Endothelial cell of umbilical vein (primary cell): ENCODE data around the gene SPG7. TPM values are rescaled to one million over a fixed set of nuclear protein-coding genes. Genes with fewer than 3 reads are reported as not detected.

ENCODE experiments used
- BruUV-seq: library from RNA; stranded (reverse); fragments of 400-500 nt; replicated peaks from 2 replicates; lab custom pipeline; 2021; lab: Mats Ljungman, UMichigan
- CTCF ChIA-PET: fragments of 300-600, 350-600 bp; sonication (Branson Sonifier 250); formaldehyde crosslinking; loops from one replicate; lab custom pipeline; 2021; ENCODE audit warnings: antibody characterized with exemption, inconsistent platforms; lab: Charles Lee
- POLR2A ChIA-PET: fragments of 300-600, 350-600 bp; sonication (Branson Sonifier 250); formaldehyde crosslinking; loops from one replicate; lab custom pipeline; 2021; ENCODE audit warnings: antibody characterized with exemption, inconsistent platforms; lab: Charles Lee
- DNase-seq: peaks from one replicate; pipeline ENCODE4 v3.0.0-alpha.2; 2011; ENCODE audit warnings: low read depth, low spot score
- FAIRE-seq: peaks from 2 replicates; lab custom pipeline; 2011; peaks lifted over from hg19 to GRCh38; lab: Jason Lieb, UNC
- H2AFZ ChIP-seq: 2 replicates; pipeline ENCODE4 v1.6.0; 2012; ENCODE audit warnings: low read depth, low read length, control low read depth, inconsistent platforms
- H3K27ac ChIP-seq: 2 replicates; pipeline ENCODE4 v1.5.1; 2011; ENCODE audit warnings: low read depth, mild to moderate bottlenecking, control low read depth, low read length, moderate library complexity; ENCODE audit not compliant: insufficient read depth
- H3K27me3 ChIP-seq, 2 experiments: 2 replicates each; pipeline versions ENCODE4 v1.6.0 to v1.6.1; 2011; ENCODE audit warnings: low read length in 2 of 2, mixed read lengths in 1 of 2; ENCODE audit not compliant: control insufficient read depth in 2 of 2, insufficient read depth in 2 of 2
- H3K36me3 ChIP-seq, 2 experiments: 2 replicates in 1 of 2; 3 replicates in 1 of 2; pipeline ENCODE4 v1.5.1; 2011; ENCODE audit warnings: low read length in 2 of 2, mild to moderate bottlenecking in 1 of 2, moderate library complexity in 1 of 2; ENCODE audit not compliant: control insufficient read depth in 2 of 2, insufficient read depth in 2 of 2; ENCODE audit errors: extremely low read depth in 1 of 2
- H3K4me1 ChIP-seq: 3 replicates; pipeline ENCODE4 v1.5.1; 2011; ENCODE audit warnings: mild to moderate bottlenecking, low read length; ENCODE audit not compliant: control insufficient read depth, insufficient read depth; ENCODE audit errors: extremely low read depth
- H3K4me2 ChIP-seq: 2 replicates; pipeline ENCODE4 v1.6.1; 2011; ENCODE audit warnings: low read length, control low read depth, mixed read lengths; ENCODE audit not compliant: insufficient read depth
- H3K4me3 ChIP-seq, 3 experiments: fragments of 200-600 bp in 1 of 3; sonication (generic), shearing (Covaris generic) in 1 of 3; replicated peaks in 1 of 3; 2 replicates each; pipeline ENCODE4 v1.5.1; 2011 to 2016; ENCODE audit warnings: control low read depth in 3 of 3, low read length in 3 of 3, mild to moderate bottlenecking in 2 of 3, inconsistent platforms in 1 of 3, low read depth in 1 of 3, moderate library complexity in 1 of 3; ENCODE audit not compliant: insufficient read depth in 1 of 3
- H3K79me2 ChIP-seq: 2 replicates; pipeline ENCODE4 v1.6.0; 2012; ENCODE audit warnings: low read length, inconsistent platforms; ENCODE audit not compliant: control insufficient read depth, insufficient read depth
- H3K9ac ChIP-seq: replicated peaks from 2 replicates; pipeline ENCODE3; 2011; ENCODE audit warnings: low read length, control low read depth; ENCODE audit not compliant: insufficient read depth; ENCODE audit errors: extremely low read depth
- H3K9me1 ChIP-seq: replicated peaks from 3 replicates; pipeline ENCODE4 v1.6.0; 2011; ENCODE audit warnings: mild to moderate bottlenecking, low read length; ENCODE audit not compliant: control insufficient read depth, insufficient read depth; ENCODE audit errors: extremely low read depth
- H3K9me3 ChIP-seq: replicated peaks from 2 replicates; pipeline ENCODE4 v1.5.1; 2012; ENCODE audit warnings: low read length, inconsistent platforms; ENCODE audit not compliant: control insufficient read depth, insufficient read depth
- H4K20me1 ChIP-seq: replicated peaks from 2 replicates; pipeline ENCODE3; 2011; ENCODE audit warnings: mild to moderate bottlenecking, low read length; ENCODE audit not compliant: control insufficient read depth, insufficient read depth; ENCODE audit errors: extremely low read depth
- EZH2 ChIP-seq: IDR thresholded peaks from 2 replicates; pipeline ENCODE4 v1.6.1; 2012; ENCODE audit warnings: borderline replicate concordance, low read depth, mild to moderate bottlenecking, moderate library complexity, low read length, inconsistent platforms; ENCODE audit not compliant: severe bottlenecking
- FOS ChIP-seq: IDR thresholded peaks from 2 replicates; pipeline ENCODE4 v1.6.1; 2011; ENCODE audit warnings: mild to moderate bottlenecking, low read length, moderate library complexity, borderline replicate concordance; ENCODE audit not compliant: insufficient read depth
- GATA2 ChIP-seq: IDR thresholded peaks from 2 replicates; pipeline ENCODE4 v1.7.0; 2011; ENCODE audit warnings: low read depth, mild to moderate bottlenecking, moderate library complexity, mixed read lengths, low read length; ENCODE audit not compliant: insufficient read length, insufficient read depth
- JUN ChIP-seq: IDR thresholded peaks from 2 replicates; pipeline ENCODE4 v1.6.1; 2011; ENCODE audit warnings: borderline replicate concordance, low read depth; ENCODE audit not compliant: insufficient read length, insufficient read depth
- MYC ChIP-seq: IDR thresholded peaks from one replicate; pipeline ENCODE4 v1.6.1; 2011; ENCODE audit warnings: mild to moderate bottlenecking, low read depth, low read length
- POLR2A ChIP-seq: IDR thresholded peaks from 2 replicates; pipeline ENCODE4 v1.6.1; 2012; ENCODE audit warnings: low read depth, mild to moderate bottlenecking, control low read depth, low read length
- POLR2AphosphoS5 ChIP-seq: IDR thresholded peaks from 2 replicates; pipeline ENCODE4 v1.6.1; 2012; ENCODE audit warnings: low read depth, mild to moderate bottlenecking, control low read depth, low read length, moderate library complexity; ENCODE audit not compliant: insufficient read depth
- dilution Hi-C: fragments of 300-500 bp; cut with MboI; formaldehyde crosslinking; loops from one replicate; pipeline ENCODE4 v1.15.0; 2019; ENCODE audit warnings: low sequenced_read_pairs; ENCODE audit not compliant: extremely low pct_ligation_motif_present
- intact Hi-C: fragments of 100-400 bp; cut with micrococcal nuclease; formaldehyde crosslinking; loops from one replicate; pipeline ENCODE4 v1.10.0; 2022
- polyA plus RNA-seq, 4 experiments: library from polyadenylated mRNA; depleted of rRNA in 3 of 4; stranded (reverse) in 3 of 4; unstranded in 1 of 4; fragments of >200 nt; gene quantifications; 2 replicates each; pipeline versions ENCODE4 v1.2.1 to v1.2.3, GENCODE V29; 2011 to 2012; ENCODE audit warnings: missing spikeins in 1 of 4
- total RNA-seq: library from RNA; stranded (reverse); gene quantifications from 2 replicates; pipeline ENCODE4 v1.2.3, GENCODE V29; 2021
- TF ChIP-seq, protein P1 (sequence below), 2 donors: IDR thresholded peaks; 1 replicate in 1 of 2; 2 replicates in 1 of 2; pipeline ENCODE4 v1.5.1; 2011; ENCODE audit warnings: low read length in 2 of 2, mild to moderate bottlenecking in 2 of 2, moderate library complexity in 2 of 2, control low read depth in 1 of 2, inconsistent platforms in 1 of 2, low read depth in 1 of 2; ENCODE audit not compliant: insufficient read depth in 1 of 2; ENCODE audit errors: extremely low read depth in 1 of 2
- TF ChIP-seq, protein P2 (sequence below): IDR thresholded peaks from 2 replicates; pipeline ENCODE4 v1.6.1; 2011; ENCODE audit not compliant: insufficient read depth, insufficient read length

The SPG7 gene
- total and polyA plus RNA-seq, 2 donors (not counting 3 experiments of a cell fraction or from before 2014, with no cell fraction given), result 90.2 to 146 TPM

DNA sequence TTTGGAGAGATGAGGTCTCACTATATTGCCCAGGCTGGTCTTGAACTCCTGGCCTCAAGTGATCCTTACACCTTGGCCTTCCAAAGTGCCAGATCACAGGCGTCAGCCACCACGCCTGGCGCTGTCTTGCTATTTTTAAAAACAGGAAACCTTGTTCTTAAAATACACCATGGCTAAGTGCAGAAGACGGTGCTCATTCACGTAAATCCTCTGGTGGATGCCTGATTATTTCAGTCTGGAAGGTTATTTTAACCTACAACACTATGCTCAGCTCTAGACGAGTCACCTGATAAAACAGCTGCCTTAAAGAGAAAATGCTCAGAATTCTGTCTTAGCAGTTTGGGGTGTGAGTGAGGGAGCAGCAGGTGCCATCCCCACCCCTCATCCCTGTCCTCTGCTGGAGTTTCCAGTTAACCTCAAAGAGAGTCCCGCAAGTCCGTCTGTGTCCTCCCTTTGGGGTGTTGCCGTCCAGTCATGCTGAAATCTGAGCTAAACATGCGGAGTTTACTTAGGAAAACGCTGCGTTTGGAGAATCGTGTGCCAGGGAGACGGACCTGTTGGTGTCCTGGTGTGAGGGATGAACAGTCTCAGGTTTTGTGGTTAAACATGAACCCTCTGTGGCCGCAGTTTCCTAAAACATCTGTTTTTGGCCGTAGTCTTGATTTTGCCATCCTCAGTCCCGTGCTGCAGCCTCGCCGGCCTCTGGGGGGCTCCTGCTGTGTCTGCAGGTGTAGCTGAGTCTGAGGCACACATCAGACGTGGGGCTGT lies 17.1 kb downstream of the SPG7 start:
- H3K4me1 ChIP-seq, result peaks cover 12% of the 10 kb centered on the region
- intact Hi-C loops (no loop called here), dilution Hi-C loops (no loop called here)
- peaks cover 9 to 30% of the 10 kb centered on the region in 2 experiments for H3K36me3 ChIP-seq
- BruUV-seq, result no TSS peak
- peaks cover 33% of the 10 kb centered on the region for H3K79me2 ChIP-seq
- no peaks in the 10 kb centered on the region for H3K27me3 ChIP-seq
- H3K27ac ChIP-seq, result no peak overlapping the region
- ChIA-PET CTCF (no interaction called here), POLR2A (no interaction called here)
- DNase-seq (no peak), FAIRE-seq (no peak)
- H3K9ac ChIP-seq, result no peak overlapping the region
- no peak overlapping the region for H3K4me2 ChIP-seq
- H3K9me1 ChIP-seq, result no peaks in the 10 kb centered on the region
- TF ChIP-seq, protein P1, sequence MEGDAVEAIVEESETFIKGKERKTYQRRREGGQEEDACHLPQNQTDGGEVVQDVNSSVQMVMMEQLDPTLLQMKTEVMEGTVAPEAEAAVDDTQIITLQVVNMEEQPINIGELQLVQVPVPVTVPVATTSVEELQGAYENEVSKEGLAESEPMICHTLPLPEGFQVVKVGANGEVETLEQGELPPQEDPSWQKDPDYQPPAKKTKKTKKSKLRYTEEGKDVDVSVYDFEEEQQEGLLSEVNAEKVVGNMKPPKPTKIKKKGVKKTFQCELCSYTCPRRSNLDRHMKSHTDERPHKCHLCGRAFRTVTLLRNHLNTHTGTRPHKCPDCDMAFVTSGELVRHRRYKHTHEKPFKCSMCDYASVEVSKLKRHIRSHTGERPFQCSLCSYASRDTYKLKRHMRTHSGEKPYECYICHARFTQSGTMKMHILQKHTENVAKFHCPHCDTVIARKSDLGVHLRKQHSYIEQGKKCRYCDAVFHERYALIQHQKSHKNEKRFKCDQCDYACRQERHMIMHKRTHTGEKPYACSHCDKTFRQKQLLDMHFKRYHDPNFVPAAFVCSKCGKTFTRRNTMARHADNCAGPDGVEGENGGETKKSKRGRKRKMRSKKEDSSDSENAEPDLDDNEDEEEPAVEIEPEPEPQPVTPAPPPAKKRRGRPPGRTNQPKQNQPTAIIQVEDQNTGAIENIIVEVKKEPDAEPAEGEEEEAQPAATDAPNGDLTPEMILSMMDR (IDR thresholded peaks at IDR 0.05; ENCODE audit: extremely low read depth in 1 of 2, insufficient read depth in 1 of 2, low read depth in 1 of 2, low read length in 2 of 2), result no peak
- TF ChIP-seq EZH2, result no peak
- H2AFZ ChIP-seq, result no peak overlapping the region
- H3K4me3 ChIP-seq, result no peak overlapping the region
- no peaks in the 10 kb centered on the region for H4K20me1 ChIP-seq
- H3K9me3 ChIP-seq, result no peaks in the 10 kb centered on the region

DNA sequence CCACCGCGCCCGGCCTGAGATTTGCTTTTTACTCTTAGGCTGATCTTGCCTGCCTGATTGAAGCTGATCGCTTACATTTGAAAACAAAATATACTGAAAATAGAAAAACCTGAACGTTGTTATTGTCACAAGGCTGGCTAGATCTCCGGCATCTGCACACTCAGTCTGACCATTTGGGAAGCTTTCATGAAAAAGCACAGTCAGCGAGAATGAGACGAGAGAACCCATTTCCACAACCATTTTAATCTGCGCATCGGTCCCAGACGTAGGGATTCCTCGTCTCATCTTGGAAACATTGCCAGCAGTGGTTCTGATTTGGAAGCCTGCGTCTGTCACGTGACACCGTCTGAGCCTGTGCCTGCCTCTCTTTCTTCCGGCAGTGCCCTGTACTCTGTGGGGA lies 20.9 kb downstream of the SPG7 start:
- no peak for TF ChIP-seq FOS
- TF ChIP-seq POLR2A, result no peak
- TF ChIP-seq JUN, result no peak
- no peak for TF ChIP-seq MYC
- TF ChIP-seq, protein P2, sequence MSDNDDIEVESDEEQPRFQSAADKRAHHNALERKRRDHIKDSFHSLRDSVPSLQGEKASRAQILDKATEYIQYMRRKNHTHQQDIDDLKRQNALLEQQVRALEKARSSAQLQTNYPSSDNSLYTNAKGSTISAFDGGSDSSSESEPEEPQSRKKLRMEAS, result no peak
- no peak for TF ChIP-seq EZH2
- no peak for TF ChIP-seq GATA2
- TF ChIP-seq POLR2AphosphoS5, result no peak
- TF ChIP-seq, protein P1 (IDR thresholded peaks at IDR 0.05; ENCODE audit: extremely low read depth in 1 of 2, insufficient read depth in 1 of 2, low read depth in 1 of 2, low read length in 2 of 2), result no peak
- Histone ChIP-seq H3K4me1 (peaks cover 15% of the 10 kb centered on the region), H3K4me3 (no peak overlapping the region), H3K9me3 (no peaks in the 10 kb centered on the region), H4K20me1 (no peaks in the 10 kb centered on the region), H3K79me2 (peaks cover 10% of the 10 kb centered on the region), H3K4me2 (no peak overlapping the region), H3K9me1 (no peaks in the 10 kb centered on the region), H2AFZ (no peak overlapping the region), H3K27ac (no peak overlapping the region), H3K36me3 (peaks cover 9 to 26% of the 10 kb centered on the region in 2 experiments), H3K9ac (no peak overlapping the region), H3K27me3 (no peaks in the 10 kb centered on the region)
- CTCF ChIA-PET, result interaction anchor here (1.4 to 2.4 kb wide), 2 partner anchors 13 to 28 kb away, joined by 3 to 7 read pairs; no protein-coding TSS in a partner anchor
- dilution Hi-C loops, result no loop called here
- FAIRE-seq, result no peak
- POLR2A ChIA-PET, result interaction anchor here (0.6 kb wide), 1 partner anchor 12 kb away, joined by 5 read pairs; no protein-coding TSS in a partner anchor
- no TSS peak for BruUV-seq
- intact Hi-C loops, result no loop called here
- no peak for DNase-seq
